HUDEP-2 (cell line): ENCODE measurements around the gene CDK8.
A peak's percentile ranks its signal among the peaks of the same experiment; 100 is the strongest.

Source experiments
- DNase-seq, 76 experiments: peaks; one replicate each; lab custom pipeline; 2025; ENCODE audit not compliant: unreplicated experiment in 76 of 76; lab: John Stamatoyannopoulos, UW

The CDK8 gene

DNA sequence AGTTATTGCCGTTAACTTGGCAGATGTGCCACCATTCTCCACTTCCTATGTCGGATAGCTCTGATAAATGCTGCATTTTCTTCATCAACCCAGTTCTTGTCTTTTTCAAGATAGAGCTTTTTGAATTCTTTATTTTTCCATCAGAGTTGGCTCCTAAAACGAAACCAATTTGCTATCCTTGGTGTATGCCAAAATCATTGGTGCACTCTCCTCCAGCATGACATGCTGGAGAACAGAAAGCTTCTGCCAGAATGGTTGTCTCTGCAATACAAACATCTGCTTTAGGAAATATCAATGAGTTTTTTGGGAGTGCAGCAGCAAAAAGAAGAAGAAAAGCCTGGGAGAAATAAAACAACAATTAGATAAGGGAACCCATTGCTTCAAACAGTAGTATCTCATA is 124.2 kb downstream of the CDK8 start:
- DNase-seq, result no peak

DNA sequence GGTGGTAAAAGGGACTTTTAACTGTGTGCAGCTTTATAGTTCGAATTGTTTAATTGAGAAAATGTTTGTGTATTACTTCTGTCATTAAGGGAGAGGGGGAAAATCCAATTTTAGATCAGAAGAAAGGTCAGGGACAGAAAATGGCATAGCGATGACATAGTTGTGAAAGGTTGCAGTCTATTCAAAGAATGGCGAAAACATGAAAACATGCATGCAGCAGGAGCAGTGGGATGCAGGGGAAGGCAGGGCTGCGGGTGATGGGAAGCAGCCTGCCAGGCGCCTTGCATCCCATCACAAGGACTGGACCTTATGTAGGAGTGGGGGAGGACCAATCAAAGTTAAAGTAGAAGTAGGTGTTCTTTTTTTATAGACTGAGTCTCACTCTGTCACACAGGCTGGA is 125.9 kb downstream of the CDK8 start:
- DNase-seq, result no peak

DNA sequence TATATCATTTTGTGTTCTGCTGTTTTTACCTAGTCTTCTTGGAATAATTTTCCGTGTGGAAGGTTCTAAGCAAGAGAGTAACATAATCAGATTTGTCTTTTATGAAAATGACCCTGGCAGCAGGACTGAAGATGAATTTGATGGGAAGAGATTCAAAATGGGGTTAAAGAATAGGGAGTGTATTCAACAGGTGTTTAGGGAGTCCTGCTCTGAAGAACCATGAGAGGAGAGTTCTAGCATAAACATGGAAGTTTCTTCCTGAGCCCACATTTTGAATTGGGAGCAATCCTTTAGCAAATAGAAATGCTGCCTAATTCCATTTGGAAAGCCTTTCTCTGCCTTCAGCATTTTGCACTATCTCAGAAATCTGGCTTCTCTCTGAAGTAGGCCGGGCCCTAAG is 127.0 kb downstream of the CDK8 start:
- no peak for DNase-seq

DNA sequence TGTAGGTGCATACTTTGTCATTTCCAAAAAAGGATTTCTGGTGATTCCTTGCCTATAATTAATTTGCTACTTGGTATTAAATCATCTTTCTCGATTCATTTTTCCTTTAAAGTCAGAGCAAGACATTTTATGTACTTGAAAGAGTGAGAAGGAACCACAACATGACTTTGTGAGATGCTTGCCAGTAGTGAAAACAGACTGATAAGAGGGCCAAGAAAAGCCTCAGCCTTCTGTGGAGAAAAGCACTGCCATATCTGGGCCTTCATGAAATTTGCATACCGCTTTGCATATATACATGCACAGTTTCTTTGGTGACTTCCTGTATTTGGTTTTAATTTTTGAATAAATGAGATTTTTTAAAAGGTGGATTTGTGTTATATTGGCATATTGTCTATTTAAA is 128.4 kb downstream of the CDK8 start:
- peak in 9 of 76 experiments; percentile 2 to 25 (median 11) for DNase-seq

DNA sequence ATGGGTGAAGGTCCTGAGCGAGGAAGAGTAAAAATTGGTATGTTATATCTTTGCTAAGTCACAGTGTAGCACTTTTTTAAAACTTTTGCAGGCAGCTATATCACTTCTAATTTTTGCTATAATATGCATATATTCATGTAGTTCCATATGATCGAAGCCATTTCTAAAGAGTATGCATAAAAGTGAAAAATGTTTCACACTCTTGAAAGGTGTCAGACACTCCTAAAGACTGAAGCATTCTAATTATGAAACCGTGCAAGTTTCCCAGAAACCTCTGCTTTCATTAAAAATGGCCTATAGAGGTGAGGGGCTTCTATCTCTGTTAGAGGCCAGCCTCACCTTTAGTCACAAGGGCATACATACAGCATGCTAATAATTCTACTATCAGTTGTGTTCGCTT is 128.9 kb downstream of the CDK8 start:
- DNase-seq, result no peak

DNA sequence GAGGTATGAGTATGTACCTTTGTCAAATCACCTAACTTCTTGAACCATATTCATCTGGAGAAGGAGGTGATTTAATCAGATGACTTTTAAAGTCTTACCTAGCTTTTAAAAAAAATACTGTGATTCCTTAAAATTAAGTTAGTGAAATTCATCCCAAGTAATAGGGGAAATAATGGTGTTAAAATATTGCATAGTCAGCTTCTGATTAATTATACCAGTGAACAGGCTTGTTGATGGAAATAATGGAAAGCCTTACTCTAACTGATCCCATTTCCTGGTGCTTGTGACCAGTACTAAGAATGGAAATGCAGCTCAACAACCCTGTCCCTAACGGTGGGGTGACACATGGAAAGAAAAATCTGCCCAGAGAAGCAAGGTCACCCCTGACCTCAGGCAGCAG is 130.7 kb downstream of the CDK8 start:
- no peak for DNase-seq

DNA sequence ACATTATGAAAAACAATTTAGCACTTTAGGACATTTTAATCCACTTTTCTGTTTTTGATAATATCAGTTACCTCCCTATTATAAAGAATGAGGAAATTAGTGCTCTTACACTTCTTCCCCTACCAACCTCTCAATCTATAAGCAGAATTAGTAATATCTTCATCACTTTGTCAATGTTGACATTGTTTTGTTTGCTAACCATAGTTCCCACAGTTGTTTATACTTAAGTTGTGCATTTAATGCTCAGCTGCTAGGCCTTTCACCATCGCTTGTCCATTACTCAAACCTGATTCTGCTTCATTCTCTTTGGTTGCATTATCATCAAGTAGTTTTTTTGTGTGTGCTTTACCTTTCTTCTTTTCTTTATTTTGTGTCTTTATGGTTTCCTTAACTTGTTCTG is 132.1 kb downstream of the CDK8 start:
- no peak for DNase-seq

DNA sequence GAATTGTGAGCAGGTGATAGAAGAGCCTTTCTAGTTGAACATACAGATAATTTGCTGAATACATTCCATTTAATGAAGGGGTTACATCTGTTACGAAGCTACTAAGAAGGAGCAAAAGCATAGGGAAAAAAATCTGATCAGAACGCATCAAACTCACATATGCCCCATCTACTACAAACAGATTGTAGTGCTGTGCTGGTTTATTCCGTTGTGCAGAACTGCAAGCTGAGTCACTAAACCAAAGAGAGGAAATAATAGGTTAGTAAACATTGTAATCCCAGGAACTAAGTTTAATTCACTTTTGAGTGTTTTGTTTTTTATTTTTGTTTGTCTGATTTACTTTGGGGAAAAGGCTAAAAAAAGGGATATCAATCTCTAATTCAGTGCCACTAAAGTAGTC is 136.3 kb downstream of the CDK8 start:
- no peak for DNase-seq

DNA sequence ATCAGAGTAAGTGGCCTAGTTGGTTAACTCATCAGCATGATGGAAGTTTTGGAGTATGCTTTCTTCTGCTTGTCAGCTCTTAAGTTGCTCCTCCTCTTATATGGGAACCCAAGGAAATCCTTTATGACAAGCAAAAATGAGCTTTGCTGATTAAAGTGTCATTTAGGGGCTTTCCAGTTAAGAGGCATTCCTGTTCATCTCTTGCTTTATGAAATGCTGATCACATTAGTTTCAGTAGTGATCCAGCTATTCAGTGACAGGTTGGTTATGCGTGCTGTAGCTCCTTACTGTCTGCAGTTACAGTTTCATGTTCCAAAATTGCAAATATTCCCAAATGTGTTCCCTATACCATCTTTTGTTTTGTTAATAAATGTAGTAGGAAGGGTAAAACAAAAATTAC is 146.6 kb downstream of the CDK8 start:
- DNase-seq, result no peak

DNA sequence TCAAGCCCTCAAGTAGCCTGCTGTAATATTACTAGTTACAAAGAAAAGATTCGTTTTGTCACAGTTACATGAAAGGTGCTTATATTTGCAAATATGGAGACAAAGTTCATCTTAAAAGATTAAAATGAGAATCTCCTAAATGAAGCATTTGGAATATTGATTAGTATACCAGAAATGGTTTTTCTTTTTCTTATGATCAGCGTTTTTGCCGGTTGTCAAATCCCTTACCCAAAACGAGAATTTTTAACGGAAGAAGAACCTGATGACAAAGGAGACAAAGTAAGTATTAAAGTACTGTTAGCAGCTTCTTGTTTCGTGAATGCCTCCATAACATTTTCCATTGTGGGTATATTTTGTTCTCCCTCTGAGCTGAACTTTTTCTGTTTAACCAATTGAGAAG is 147.1 kb downstream of the CDK8 start:
- DNase-seq, result no peak

DNA sequence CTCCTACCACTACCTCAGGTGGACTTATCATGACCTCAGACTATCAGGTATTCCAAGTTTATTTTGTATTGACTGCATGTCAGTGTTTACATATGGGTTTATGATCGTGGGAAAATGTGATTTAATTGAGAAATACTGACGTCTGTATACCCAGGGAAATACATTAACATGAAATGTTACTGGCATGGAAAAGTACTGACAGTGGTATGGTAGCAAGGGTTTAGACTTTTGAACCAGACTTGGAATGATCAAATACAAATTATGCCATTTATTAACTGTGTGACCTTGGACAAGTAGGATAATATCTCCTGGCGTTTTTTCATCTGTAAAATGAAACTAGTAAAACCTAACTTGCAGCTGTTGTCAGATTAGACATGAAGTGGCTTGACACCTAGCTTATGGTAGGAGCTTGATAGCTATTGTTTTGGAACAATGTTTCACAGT is 147.7 kb downstream of the CDK8 start:
- peak in 3 of 76 experiments; percentile 5 to 14 (median 10) for DNase-seq

DNA sequence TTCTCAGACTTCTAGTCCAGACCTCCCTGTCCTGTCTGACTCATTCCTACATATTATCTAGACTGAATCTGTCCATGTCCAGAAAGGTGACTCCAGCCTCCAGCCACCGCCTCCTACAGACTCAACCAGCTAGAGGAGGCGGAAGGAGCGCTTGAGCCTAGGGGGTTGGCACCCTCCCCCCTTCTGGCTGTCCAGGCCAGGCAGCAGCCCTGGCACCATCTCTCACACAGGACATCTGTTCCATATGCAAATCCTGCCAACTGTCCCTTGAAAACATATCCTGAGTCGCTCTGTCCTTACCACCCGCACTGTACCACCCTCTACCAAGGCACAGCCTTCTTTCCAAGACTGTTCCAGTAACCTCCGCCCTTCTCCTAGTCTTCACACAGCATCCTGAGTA is 152.9 kb downstream of the CDK8 start:
- DNase-seq, result no peak

DNA sequence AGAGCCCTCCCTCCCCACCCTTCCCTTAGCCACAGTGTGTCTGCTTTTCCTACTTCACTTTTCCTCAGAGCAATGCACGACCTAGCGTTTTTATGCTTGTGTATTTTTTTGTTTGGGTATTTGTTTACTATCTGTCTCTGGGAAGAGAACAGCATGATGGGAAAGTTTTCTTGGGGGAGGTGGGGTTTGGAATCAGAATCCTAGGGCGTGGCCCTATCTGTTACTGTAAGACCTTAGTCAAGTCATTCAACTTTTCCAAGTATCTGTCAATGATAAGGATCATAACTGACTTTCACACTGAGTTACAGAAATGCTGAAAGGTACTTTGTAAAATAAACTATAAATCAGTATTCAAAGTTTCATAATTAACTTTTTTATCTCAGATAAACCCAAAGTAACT is 157.3 kb downstream of the CDK8 start:
- DNase-seq, result peak in 68 of 76 experiments; percentile 4 to 84 (median 39)

DNA sequence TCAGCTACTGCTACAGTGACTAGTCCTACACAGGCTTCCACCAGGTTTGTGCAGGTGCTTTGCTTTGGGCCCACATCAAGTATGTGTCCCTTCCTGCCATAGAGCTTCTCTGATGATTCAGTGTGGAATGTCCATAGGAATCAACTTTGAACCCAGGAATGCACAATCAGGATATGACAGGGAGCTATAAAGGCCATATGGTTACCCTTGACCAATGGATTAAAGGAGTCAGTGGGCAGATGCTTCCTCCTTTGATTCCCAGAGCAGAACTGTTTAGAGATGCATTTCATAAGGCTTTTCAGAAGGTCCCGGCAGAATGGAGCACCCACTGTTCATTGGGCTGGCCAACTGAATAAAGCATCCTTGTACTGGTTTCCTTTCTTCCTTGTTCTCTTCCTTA is 158.3 kb downstream of the CDK8 start:
- no peak for DNase-seq

DNA sequence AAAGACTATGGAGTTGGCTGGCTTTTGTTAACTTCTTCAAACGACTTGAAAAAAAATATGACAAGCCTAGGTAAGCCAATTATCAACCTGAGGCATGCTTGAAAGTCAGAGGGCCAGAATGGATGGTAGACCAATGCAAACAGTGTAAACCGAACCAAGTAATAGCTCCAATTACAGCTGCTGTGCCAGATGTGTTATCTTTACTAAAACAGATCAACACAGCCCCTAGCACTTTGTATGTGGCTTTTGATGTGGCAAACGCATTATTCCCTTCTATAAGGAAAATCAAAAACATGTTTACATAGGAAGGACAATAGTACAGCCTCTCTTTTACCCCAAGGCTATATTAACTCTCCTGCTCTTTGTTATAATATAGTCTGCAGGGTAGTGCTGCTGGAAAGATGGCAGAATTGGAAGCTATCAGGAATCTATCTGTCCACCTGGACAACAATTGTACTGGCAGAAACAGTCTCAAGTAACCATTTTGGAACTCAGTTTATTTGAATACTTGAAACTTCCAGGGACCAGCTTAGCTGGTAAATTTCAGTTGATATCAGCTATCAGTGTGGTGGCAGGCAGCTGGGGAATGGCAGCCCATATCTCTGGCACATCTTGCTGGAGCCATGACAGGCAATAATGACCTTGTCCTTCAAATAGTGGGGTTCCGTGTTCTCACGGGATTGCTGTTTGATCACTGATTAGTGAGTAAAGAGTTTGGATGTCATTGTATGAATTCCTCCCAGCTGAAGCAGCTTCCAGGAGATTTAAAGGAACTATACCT is 159.2 kb downstream of the CDK8 start:
- peak in 74 of 76 experiments; percentile 5 to 89 (median 66) for DNase-seq

DNA sequence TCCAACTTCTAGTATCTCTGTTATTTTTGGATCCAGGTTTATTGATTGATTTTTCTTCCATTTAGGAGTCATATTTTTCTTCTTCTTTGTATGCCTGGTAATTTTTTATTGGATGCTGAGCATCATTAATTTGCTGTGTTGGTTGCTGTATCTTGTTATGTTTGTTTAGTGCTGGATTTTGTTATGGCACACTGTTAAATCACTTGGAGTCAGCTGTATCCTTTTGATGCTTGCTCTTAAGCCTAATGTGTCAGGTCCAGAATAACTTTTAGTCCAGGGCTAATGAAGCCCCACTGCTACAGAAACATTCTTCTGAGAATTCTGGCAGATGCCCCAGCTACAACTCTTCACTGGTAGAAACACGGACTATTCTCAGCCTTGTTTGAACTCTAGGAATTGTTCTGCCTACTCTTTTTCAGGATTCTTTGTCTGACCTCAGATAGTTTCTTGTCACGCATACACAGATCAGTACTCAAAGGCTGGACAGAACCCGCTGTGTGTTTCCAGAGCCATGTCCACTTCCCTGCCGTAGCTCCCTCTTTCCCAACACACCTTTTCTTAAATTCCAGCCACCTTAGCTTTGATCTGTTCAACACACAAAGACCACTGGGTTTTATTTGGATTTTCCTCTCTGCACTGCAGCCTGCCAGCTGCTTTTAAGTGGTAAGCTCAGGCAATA is 166.5 kb downstream of the CDK8 start:
- no peak for DNase-seq

DNA sequence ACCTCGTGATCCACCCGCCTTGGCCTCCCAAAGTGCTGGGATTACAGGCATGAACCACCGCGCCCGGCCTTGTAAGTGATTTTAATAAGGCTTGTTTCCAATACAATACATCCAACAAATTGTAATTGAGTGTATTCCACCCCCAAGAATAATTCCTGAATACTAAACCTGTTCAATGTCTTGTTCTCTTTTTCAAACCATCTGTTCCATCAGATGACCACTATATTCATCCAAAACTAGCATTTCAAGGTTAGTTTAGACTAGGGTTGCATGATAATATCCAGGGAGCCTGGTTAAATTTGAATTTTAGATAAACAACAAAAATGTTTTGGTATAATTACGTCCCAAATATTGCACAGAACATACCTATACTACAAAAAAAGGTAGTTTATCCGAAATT is 168.1 kb downstream of the CDK8 start:
- DNase-seq, result no peak

DNA sequence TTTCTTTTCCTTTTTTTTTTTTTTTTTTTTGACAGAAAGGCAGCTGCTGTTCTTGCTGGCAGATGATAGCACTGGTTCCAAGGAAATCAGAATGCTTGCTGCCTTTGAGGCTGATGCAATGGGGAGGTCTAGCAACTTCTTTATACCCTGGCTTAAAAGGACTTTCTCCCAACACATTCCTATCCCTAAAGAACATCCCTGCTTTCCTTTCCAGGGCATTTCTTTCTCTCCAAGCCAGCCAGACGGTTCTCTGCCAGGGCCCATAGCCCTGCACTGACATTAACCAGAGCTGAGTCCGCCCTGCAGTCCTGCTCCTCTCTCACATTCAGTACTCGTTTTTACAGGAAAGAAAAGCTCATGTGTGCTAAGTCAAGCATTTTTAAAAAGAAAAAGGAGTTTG is 169.7 kb downstream of the CDK8 start:
- DNase-seq, result no peak

DNA sequence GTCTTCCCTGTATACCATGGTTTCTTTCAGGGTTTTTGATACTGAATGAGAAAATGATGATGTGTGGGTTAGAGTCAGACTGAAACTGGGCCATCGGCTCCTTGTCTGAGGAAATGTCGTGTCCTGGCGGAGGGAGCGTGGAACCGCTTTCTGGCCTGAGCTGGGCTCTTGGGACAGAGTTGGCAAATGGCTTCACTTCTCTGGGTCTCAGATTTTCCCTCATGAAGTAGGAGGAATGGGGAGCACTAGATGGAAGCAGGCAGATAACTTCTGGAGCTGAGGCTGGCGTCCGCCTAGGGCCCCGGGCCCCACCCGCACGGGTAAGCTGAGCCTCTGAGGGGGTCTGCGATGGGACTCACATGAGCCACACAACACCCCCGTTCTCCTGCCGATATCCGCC is 170.3 kb downstream of the CDK8 start:
- DNase-seq, result no peak

DNA sequence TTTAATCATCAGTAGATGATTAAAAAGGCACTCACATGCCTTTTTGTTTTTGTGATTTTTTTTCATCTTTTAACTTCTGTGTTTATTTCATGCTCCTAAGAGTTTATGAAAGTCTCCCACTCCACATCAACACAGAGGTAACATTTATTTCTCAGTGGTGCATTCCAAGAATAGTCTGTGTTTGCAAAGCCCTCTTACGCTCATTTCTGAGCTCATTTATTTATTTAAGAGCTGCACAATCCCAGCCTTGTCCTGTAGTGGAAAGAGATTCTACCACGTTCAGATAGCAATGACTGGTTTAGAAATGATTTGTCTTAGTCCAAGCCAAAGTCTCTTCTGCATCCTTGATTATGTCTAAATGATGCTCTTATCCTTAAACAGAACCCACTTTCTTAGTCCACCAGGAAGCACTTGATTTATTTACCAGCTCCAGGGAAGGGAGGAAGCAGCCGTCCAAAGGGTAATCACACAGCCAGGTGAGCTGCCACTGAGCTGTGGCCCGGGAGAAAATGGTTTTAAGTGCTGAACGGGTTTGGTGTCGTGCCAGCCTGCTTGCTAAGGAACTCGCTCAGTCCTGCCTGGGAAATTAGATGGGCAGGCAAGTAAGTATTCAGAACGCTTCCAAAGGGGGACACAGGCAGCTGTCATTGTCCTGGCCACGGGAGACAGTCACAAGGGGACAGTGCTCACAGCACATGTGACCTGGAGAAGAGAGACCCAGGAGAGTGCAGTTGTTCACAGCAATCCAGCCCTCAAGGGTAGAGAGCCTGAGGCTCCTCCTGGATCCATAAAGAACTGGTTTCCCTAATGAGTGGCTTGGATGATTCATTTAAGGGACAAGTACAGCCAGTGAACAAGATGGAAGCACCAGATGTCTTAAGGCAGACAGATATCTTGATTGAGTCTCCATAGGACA is 171.8 kb downstream of the CDK8 start:
- no peak for DNase-seq

DNA sequence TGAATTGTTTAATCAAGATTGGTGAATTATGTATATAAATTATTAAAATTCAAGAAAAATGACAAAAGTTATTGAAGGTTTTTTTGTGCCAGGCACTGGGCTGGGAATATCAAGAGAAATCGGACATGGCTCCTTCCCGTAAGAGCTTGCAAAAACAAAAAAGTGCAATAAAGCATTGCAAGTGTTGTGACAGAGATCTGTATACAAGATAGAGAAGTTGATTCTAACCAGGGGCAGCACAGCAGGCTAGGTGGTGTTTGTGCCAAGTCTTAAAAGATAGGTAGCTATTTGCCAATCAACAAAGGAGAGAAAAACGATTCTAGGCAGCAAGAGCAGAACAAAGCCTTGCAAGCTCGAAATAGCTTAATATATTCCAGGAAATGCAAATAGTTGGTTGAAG is 179.8 kb downstream of the CDK8 start:
- peak in 1 of 76 experiments; percentile 9 for DNase-seq
